ENCODE results near the gene IQCE.

The IQCE gene

GRCh38 chr7:2601065-2601464, 42.3 kb downstream of the IQCE start:
- POLR2A ChIA-PET: no interaction called here
- no peak for DNase-seq (ENCODE audit: extremely low spot score)
- CTCF ChIA-PET: no interaction called here
- TF ChIP-seq FOXA1 (IDR thresholded peaks at IDR 0.05) (no peak), ARNT (IDR thresholded peaks at IDR 0.05) (no peak), CTBP1 (IDR thresholded peaks at IDR 0.05; ENCODE audit: borderline replicate concordance) (no peak), LEF1 (IDR thresholded peaks at IDR 0.05; ENCODE audit: borderline replicate concordance) (no peak), SUZ12 (IDR thresholded peaks at IDR 0.05) (no peak), TARDBP (IDR thresholded peaks at IDR 0.05) (no peak), HDGF (IDR thresholded peaks at IDR 0.05; ENCODE audit: borderline replicate concordance) (no peak), PKNOX1 (IDR thresholded peaks at IDR 0.05) (no peak), FOXK2 (IDR thresholded peaks at IDR 0.05) (no peak), BHLHE40 (IDR thresholded peaks at IDR 0.05; ENCODE audit: borderline replicate concordance) (no peak)

GRCh38 chr7:2601907-2602306, 43.1 kb downstream of the IQCE start:
- no peak for DNase-seq (ENCODE audit: extremely low spot score)
- ChIA-PET CTCF (no interaction called here), POLR2A (no interaction called here)
- TF ChIP-seq SP1 (IDR thresholded peaks at IDR 0.05) (no peak), L3MBTL2 (conservative IDR thresholded peaks at IDR 0.05) (no peak), ARNT (IDR thresholded peaks at IDR 0.05) (no peak), FOXA1 (IDR thresholded peaks at IDR 0.05) (no peak), ELF4 (IDR thresholded peaks at IDR 0.05) (no peak), LEF1 (IDR thresholded peaks at IDR 0.05; ENCODE audit: borderline replicate concordance) (no peak), HDGF (IDR thresholded peaks at IDR 0.05; ENCODE audit: borderline replicate concordance) (no peak), FOXK2 (IDR thresholded peaks at IDR 0.05) (no peak), SUZ12 (IDR thresholded peaks at IDR 0.05) (no peak)

- no peak for TF ChIP-seq TARDBP (IDR thresholded peaks at IDR 0.05)
- TF ChIP-seq PKNOX1 (IDR thresholded peaks at IDR 0.05): no peak
- TF ChIP-seq ARNT (IDR thresholded peaks at IDR 0.05): no peak
- no peak for TF ChIP-seq FOXK2 (IDR thresholded peaks at IDR 0.05)
- TF ChIP-seq SP1 (IDR thresholded peaks at IDR 0.05): no peak
- no peak for TF ChIP-seq FOXA1 (IDR thresholded peaks at IDR 0.05)
- CTCF ChIA-PET: no interaction called here
- POLR2A ChIA-PET: interaction anchor here (0.9 kb wide), 1 partner anchor 9 kb away, joined by 3 read pairs; no protein-coding TSS in a partner anchor
- no peak for DNase-seq (ENCODE audit: extremely low spot score)
Measured at GRCh38 chr7:2602406-2603043, 43.7 kb downstream of the IQCE start.

- DNase-seq (ENCODE audit: extremely low spot score): no peak
- TF ChIP-seq TARDBP (IDR thresholded peaks at IDR 0.05) (no peak), PKNOX1 (IDR thresholded peaks at IDR 0.05) (no peak), NFRKB (IDR thresholded peaks at IDR 0.05) (no peak), L3MBTL2 (conservative IDR thresholded peaks at IDR 0.05) (no peak), ARNT (IDR thresholded peaks at IDR 0.05) (no peak), SUZ12 (IDR thresholded peaks at IDR 0.05) (no peak), LEF1 (IDR thresholded peaks at IDR 0.05; ENCODE audit: borderline replicate concordance) (no peak), FOXK2 (IDR thresholded peaks at IDR 0.05) (no peak), HDGF (IDR thresholded peaks at IDR 0.05; ENCODE audit: borderline replicate concordance) (no peak), FOXM1 (IDR thresholded peaks at IDR 0.05; ENCODE audit: borderline replicate concordance) (no peak), FOXA1 (IDR thresholded peaks at IDR 0.05) (no peak), BHLHE40 (IDR thresholded peaks at IDR 0.05; ENCODE audit: borderline replicate concordance) (no peak), CTBP1 (IDR thresholded peaks at IDR 0.05; ENCODE audit: borderline replicate concordance) (no peak), ELF4 (IDR thresholded peaks at IDR 0.05) (no peak), ZNF384 (IDR thresholded peaks at IDR 0.05) (no peak), SP1 (IDR thresholded peaks at IDR 0.05) (no peak)
- ChIA-PET CTCF (interaction anchor here (0.6 kb wide), 1 partner anchor 13 kb away, joined by 5 read pairs; no protein-coding TSS in a partner anchor), POLR2A (interaction anchor here (0.9 kb wide), 1 partner anchor 8 kb away, joined by 3 read pairs; no protein-coding TSS in a partner anchor)
Measured at GRCh38 chr7:2603044-2603965, 44.5 kb downstream of the IQCE start.

GRCh38 chr7:2604608-2605174, 45.9 kb downstream of the IQCE start:
- CTCF ChIA-PET: interaction anchor here (0.6 kb wide), 1 partner anchor 178 kb away, joined by 4 read pairs; no protein-coding TSS in a partner anchor
- no peak for DNase-seq (ENCODE audit: extremely low spot score)
- POLR2A ChIA-PET: no interaction called here
- TF ChIP-seq FOXM1 (IDR thresholded peaks at IDR 0.05; ENCODE audit: borderline replicate concordance) (no peak), ZNF384 (IDR thresholded peaks at IDR 0.05) (no peak), BHLHE40 (IDR thresholded peaks at IDR 0.05; ENCODE audit: borderline replicate concordance) (no peak), SUZ12 (IDR thresholded peaks at IDR 0.05) (no peak), ELF4 (IDR thresholded peaks at IDR 0.05) (no peak)
